H9 (cell line): ENCODE results near the gene NHSL2. TPM values are rescaled to one million over a fixed set of nuclear protein-coding genes. Genes with fewer than 3 reads are reported as not detected.
A peak's percentile ranks its signal among the peaks of the same experiment; 100 is the strongest.

Source experiments
- DNase-seq: peaks from one replicate; pipeline ENCODE4 v3.0.0-alpha.2; 2017
- H2AFZ ChIP-seq: one replicate; pipeline ENCODE4 v1.6.1; 2013; ENCODE audit warnings: mild to moderate bottlenecking, low read length, control low read depth, moderate library complexity
- H2AK5ac ChIP-seq: 2 replicates; pipeline ENCODE4 v1.6.1; 2013; ENCODE audit warnings: low read length, control low read depth, mixed read lengths; ENCODE audit not compliant: insufficient read length
- H2BK120ac ChIP-seq: one replicate; pipeline ENCODE4 v1.6.1; 2013; ENCODE audit warnings: low read depth, mild to moderate bottlenecking, low read length, control low read depth, inconsistent platforms; ENCODE audit not compliant: poor library complexity, severe bottlenecking
- H2BK12ac ChIP-seq: 2 replicates; pipeline ENCODE4 v1.6.1; 2013; ENCODE audit warnings: low read length, control low read depth, mixed read lengths, low read depth; ENCODE audit not compliant: insufficient read length
- H2BK15ac ChIP-seq: 2 replicates; pipeline ENCODE4 v1.6.1; 2013; ENCODE audit warnings: low read depth, low read length, control low read depth
- H2BK20ac ChIP-seq: one replicate; pipeline ENCODE4 v1.6.1; 2013; ENCODE audit warnings: low read depth, mild to moderate bottlenecking, low read length, control low read depth, inconsistent platforms; ENCODE audit not compliant: poor library complexity, severe bottlenecking
- H2BK5ac ChIP-seq: 2 replicates; pipeline ENCODE4 v1.6.1; 2013; ENCODE audit warnings: low read length, control low read depth, mixed read lengths; ENCODE audit not compliant: insufficient read length
- H3K14ac ChIP-seq: 2 replicates; pipeline ENCODE4 v1.6.1; 2013; ENCODE audit warnings: low read length, control low read depth; ENCODE audit not compliant: insufficient read depth
- H3K18ac ChIP-seq: 2 replicates; pipeline ENCODE4 v1.6.1; 2013; ENCODE audit warnings: low read depth, mild to moderate bottlenecking, mixed read lengths, low read length, control low read depth; ENCODE audit not compliant: insufficient read length
- H3K23ac ChIP-seq: 2 replicates; pipeline ENCODE4 v1.6.1; 2013; ENCODE audit warnings: low read length, control low read depth, mixed read lengths, low read depth; ENCODE audit not compliant: insufficient read length
- H3K23me2 ChIP-seq: 2 replicates; pipeline ENCODE4 v1.6.1; 2013; ENCODE audit warnings: low read depth, mild to moderate bottlenecking, mixed read lengths, low read length, control low read depth; ENCODE audit not compliant: insufficient read length, poor library complexity, severe bottlenecking
- H3K27ac ChIP-seq: 2 replicates; pipeline ENCODE4 v1.5.1; 2013; ENCODE audit warnings: low read length, control low read depth, mixed read lengths, low read depth; ENCODE audit not compliant: insufficient read length
- H3K27me3 ChIP-seq: 2 replicates; pipeline ENCODE4 v1.6.1; 2013; ENCODE audit warnings: low read length, control low read depth, inconsistent platforms; ENCODE audit not compliant: insufficient read depth
- H3K4ac ChIP-seq: 2 replicates; pipeline ENCODE4 v1.6.1; 2013; ENCODE audit warnings: low read depth, mild to moderate bottlenecking, control low read depth, inconsistent platforms, low read length, moderate library complexity
- H3K4me1 ChIP-seq: 2 replicates; pipeline ENCODE4 v1.6.1; 2013; ENCODE audit warnings: low read length, control low read depth, inconsistent platforms; ENCODE audit not compliant: insufficient read depth
- H3K4me2 ChIP-seq: 2 replicates; pipeline ENCODE4 v1.6.1; 2013; ENCODE audit warnings: low read length, control low read depth, mixed read lengths; ENCODE audit not compliant: insufficient read length, insufficient read depth
- H3K56ac ChIP-seq: 2 replicates; pipeline ENCODE4 v1.6.1; 2013; ENCODE audit warnings: low read depth, mild to moderate bottlenecking, mixed read lengths, low read length, control low read depth; ENCODE audit not compliant: insufficient read length
- H3K79me1 ChIP-seq: 2 replicates; pipeline ENCODE4 v1.6.1; 2013; ENCODE audit warnings: low read depth, mild to moderate bottlenecking, moderate library complexity, low read length, control low read depth, inconsistent platforms; ENCODE audit not compliant: insufficient read depth, poor library complexity, severe bottlenecking
- H3K79me2 ChIP-seq: 2 replicates; pipeline ENCODE4 v1.6.1; 2013; ENCODE audit warnings: low read length, control low read depth, inconsistent platforms; ENCODE audit not compliant: insufficient read depth
- H3K9ac ChIP-seq: 2 replicates; pipeline ENCODE4 v1.6.1; 2013; ENCODE audit warnings: low read length, control low read depth, mixed read lengths; ENCODE audit not compliant: insufficient read length; ENCODE audit errors: extremely low read depth
- H3K9me3 ChIP-seq: one replicate; pipeline ENCODE4 v1.6.1; 2013; ENCODE audit warnings: low read depth, low read length, inconsistent platforms; ENCODE audit not compliant: control insufficient read depth
- H3T11ph ChIP-seq: one replicate; pipeline ENCODE4 v1.6.1; 2013; ENCODE audit warnings: mild to moderate bottlenecking, low read length, control low read depth, inconsistent platforms
- H4K20me1 ChIP-seq: one replicate; pipeline ENCODE4 v1.6.1; 2013; ENCODE audit not compliant: control insufficient read depth, insufficient read length, insufficient read depth
- H4K5ac ChIP-seq: 2 replicates; pipeline ENCODE4 v1.6.1; 2013; ENCODE audit warnings: low read depth, mild to moderate bottlenecking, mixed read lengths, low read length, control low read depth; ENCODE audit not compliant: insufficient read length
- H4K8ac ChIP-seq: replicated peaks from 2 replicates; pipeline ENCODE4 v1.6.1; 2013; ENCODE audit warnings: low read length, control low read depth, mixed read lengths, low read depth; ENCODE audit not compliant: insufficient read length
- H4K91ac ChIP-seq: 2 replicates; pipeline ENCODE4 v1.6.1; 2013; ENCODE audit warnings: low read depth, mild to moderate bottlenecking, moderate library complexity, mixed read lengths, low read length, control low read depth; ENCODE audit not compliant: insufficient read length
- H3K27ac Mint-ChIP-seq, 3 experiments: 2 replicates in 2 of 3; 3 replicates in 1 of 3; pipeline ENCODE4 v1.8.0; 2020 to 2021; ENCODE audit warnings: mixed read lengths in 3 of 3, mild to moderate bottlenecking in 1 of 3, moderate library complexity in 1 of 3
- H3K27me3 Mint-ChIP-seq: 2 replicates; pipeline ENCODE4 v1.8.0; 2021; ENCODE audit warnings: low read depth, mild to moderate bottlenecking, moderate library complexity, mixed read lengths
- H3K36me3 Mint-ChIP-seq, 3 experiments: 2 replicates in 2 of 3; 3 replicates in 1 of 3; pipeline ENCODE4 v1.8.0; 2020 to 2021; ENCODE audit warnings: low read depth in 3 of 3, mixed read lengths in 3 of 3; ENCODE audit not compliant: insufficient read depth in 1 of 3
- H3K4me1 Mint-ChIP-seq, 2 experiments: 2 replicates each; pipeline ENCODE4 v1.8.0; 2020; ENCODE audit warnings: mixed read lengths in 2 of 2
- H3K4me3 Mint-ChIP-seq, 2 experiments: 2 replicates in 1 of 2; 3 replicates in 1 of 2; pipeline ENCODE4 v1.8.0; 2020 to 2021; ENCODE audit warnings: mild to moderate bottlenecking in 2 of 2, mixed read lengths in 2 of 2, moderate library complexity in 1 of 2
- H3K9me3 Mint-ChIP-seq, 2 experiments: 2 replicates in 1 of 2; 3 replicates in 1 of 2; pipeline ENCODE4 v1.8.0; 2020; ENCODE audit warnings: mild to moderate bottlenecking in 2 of 2, mixed read lengths in 2 of 2, moderate library complexity in 1 of 2
- WGBS: extraction: QIAGEN DNeasy Blood & Tissue Kit; methylation state at CpG from one replicate; pipeline ENCODE4 v1.1.7; 2013; ENCODE audit warnings: missing lambda C conversion rate, low lambda C conversion rate, mixed read lengths; ENCODE audit not compliant: insufficient read length; ENCODE audit errors: extremely low coverage; 5-methylcytosine and 5-hydroxymethylcytosine counted together
- total RNA-seq: library from RNA; stranded (reverse); gene quantifications from 2 replicates; pipeline ENCODE4 v1.2.1, GENCODE V29; 2021
- TF ChIP-seq, protein P1 (sequence below): fragments of 200-600 bp; sonication (generic); conservative IDR thresholded peaks from 3 replicates; pipeline ENCODE4 v1.8.0; 2021; ENCODE audit warnings: antibody characterized with exemption, mild to moderate bottlenecking

Gene NHSL2
- total RNA-seq, 1 experiment from 2014 or later, result 6.4 TPM

GRCh38 chrX:72005046-72005445 lies 94.4 kb downstream of the NHSL2 start:
- peaks cover 63 to 73% of the 10 kb centered on the region in 2 experiments for H3K9me3 Mint-ChIP-seq
- WGBS, result no CpG with 5 or more reads among the region's 2 CpGs
- Histone ChIP-seq H2AK5ac (no peak overlapping the region), H3T11ph (no peak overlapping the region), H3K4me2 (no peak overlapping the region), H4K8ac (no peak overlapping the region), H3K79me1 (no peaks in the 10 kb centered on the region), H3K4ac (no peak overlapping the region), H3K27ac (no peak overlapping the region), H2BK15ac (no peak overlapping the region), H2BK120ac (no peak overlapping the region), H4K20me1 (no peaks in the 10 kb centered on the region), H3K23me2 (no peaks in the 10 kb centered on the region), H4K5ac (no peak overlapping the region), H3K9ac (no peak overlapping the region), H3K27me3 (no peaks in the 10 kb centered on the region), H3K79me2 (no peaks in the 10 kb centered on the region; the same call in 1 of the 2 replicates), H2BK20ac (no peak overlapping the region), H2BK12ac (no peak overlapping the region), H4K91ac (no peak overlapping the region), H2BK5ac (no peak overlapping the region), H3K9me3 (peaks cover 73% of the 10 kb centered on the region), H3K14ac (no peak overlapping the region), H2AFZ (no peak overlapping the region), H3K56ac (no peak overlapping the region), H3K4me1 (peaks cover 6% of the 10 kb centered on the region; the same call in 1 of the 2 replicates), H3K18ac (no peak overlapping the region), H3K23ac (no peak overlapping the region)
- no peak overlapping the region for H3K4me3 Mint-ChIP-seq
- peaks cover 25 to 26% of the 10 kb centered on the region in 2 experiments for H3K4me1 Mint-ChIP-seq
- H3K27ac Mint-ChIP-seq, result peak overlapping the region in 1 of 3 experiments; percentile 78; a peak in 1 of 7 replicates
- DNase-seq, result no peak
- H3K36me3 Mint-ChIP-seq, result peaks cover 4 to 16% (median 11%) of the 10 kb centered on the region in 3 experiments; a peak in 6 of 7 replicates
- TF ChIP-seq, protein P1, sequence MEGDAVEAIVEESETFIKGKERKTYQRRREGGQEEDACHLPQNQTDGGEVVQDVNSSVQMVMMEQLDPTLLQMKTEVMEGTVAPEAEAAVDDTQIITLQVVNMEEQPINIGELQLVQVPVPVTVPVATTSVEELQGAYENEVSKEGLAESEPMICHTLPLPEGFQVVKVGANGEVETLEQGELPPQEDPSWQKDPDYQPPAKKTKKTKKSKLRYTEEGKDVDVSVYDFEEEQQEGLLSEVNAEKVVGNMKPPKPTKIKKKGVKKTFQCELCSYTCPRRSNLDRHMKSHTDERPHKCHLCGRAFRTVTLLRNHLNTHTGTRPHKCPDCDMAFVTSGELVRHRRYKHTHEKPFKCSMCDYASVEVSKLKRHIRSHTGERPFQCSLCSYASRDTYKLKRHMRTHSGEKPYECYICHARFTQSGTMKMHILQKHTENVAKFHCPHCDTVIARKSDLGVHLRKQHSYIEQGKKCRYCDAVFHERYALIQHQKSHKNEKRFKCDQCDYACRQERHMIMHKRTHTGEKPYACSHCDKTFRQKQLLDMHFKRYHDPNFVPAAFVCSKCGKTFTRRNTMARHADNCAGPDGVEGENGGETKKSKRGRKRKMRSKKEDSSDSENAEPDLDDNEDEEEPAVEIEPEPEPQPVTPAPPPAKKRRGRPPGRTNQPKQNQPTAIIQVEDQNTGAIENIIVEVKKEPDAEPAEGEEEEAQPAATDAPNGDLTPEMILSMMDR, result no peak
- no peaks in the 10 kb centered on the region; the same call in 1 of the 2 replicates for H3K27me3 Mint-ChIP-seq
